GM18873 (cell line): ENCODE measurements around the gene EXOC6B.

Experiments used
- ATAC-seq: cut with Tn5 transposase; IDR thresholded peaks from one replicate; pipeline ENCODE4 v1.9.1; 2021; ENCODE audit warnings: mild to moderate bottlenecking, moderate library complexity, moderate number of reproducible peaks; ENCODE audit not compliant: unreplicated experiment, low FRiP score

Gene EXOC6B

GRCh38 chr2:72204156-72204785 is 621.6 kb downstream of the EXOC6B start:
- no peak for ATAC-seq

GRCh38 chr2:72198532-72199241 is 627.1 kb downstream of the EXOC6B start:
- no peak for ATAC-seq

DNA sequence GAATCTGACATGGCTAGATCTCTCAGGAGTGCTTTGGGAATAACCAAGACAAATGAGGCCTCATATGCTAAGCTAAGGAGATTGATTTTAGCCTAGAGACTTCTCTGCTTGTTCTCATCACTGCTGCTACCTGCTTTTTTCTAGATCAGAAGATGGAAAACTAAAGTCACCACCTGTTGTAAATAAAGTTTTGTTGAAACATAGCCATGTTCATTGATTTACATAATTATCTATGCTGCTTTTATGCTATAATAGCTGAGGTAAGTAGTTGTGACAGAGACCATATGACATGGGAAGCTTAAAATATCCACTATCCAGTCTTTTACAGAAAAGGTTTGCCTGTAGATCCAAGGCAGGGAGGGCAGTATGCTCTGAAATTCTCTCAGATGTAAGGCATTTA is 632.1 kb downstream of the EXOC6B start:
- no peak for ATAC-seq

GRCh38 chr2:72191441-72191840 is 634.4 kb downstream of the EXOC6B start:
- no peak for ATAC-seq

GRCh38 chr2:72185206-72185605 is 640.6 kb downstream of the EXOC6B start:
- no peak for ATAC-seq

DNA sequence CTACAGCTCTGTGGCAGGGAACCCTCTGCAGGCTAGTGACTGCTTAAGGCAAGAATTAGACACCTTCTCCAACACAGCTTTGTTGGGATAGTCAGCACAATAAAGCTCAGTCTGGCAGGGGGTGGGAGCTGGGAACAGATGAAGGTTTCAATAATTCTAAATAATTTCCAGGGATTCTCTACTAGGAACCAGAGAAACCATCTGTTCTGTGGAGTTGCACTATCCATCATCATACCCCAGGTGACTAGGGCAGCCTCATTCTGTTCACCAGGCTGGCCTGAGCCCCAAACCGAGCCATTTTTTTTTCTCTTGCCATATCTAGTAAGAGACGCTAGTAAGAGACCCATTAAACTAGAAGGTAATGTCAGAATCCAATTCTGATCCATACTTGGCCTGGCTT is 642.4 kb downstream of the EXOC6B start:
- ATAC-seq: no peak

DNA sequence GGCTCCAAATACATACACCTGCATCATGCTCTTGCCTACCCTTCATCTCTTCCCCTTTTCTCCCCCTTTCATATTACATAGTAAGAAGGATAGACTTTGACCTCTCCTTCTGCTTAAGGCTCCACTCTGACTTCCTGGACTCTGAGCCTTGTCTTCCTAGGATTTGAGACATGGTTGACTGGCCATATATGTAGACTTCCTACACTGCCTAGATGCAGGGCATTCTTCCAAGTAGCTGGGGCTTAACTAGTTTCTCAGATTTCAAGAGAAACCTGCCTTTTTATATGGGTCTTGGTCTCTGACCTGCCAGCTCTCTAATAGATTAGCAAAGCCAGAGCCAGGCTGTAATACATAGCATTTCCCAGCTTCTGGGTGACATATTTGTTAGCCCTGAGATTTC is 642.8 kb downstream of the EXOC6B start:
- ATAC-seq: no peak

DNA sequence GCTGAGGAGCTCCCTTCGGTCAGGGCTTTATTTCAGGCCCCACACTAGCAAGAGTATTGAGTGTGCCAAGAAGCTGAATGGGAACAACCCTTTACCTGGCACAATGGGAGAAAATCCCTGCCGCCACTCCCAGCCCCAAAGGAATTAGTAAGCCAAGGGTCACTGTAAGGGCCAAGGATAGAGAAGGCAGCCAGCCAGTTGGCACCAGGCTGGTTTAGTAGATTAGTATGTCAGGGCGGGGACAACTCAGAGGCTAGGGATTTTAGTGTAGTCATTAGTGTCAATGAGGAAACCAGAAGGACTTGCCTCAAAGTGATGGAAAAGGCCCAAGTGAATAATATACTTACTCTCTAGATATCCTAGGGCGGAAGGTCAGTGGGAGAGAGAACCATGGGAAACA is 643.3 kb downstream of the EXOC6B start:
- no peak for ATAC-seq

DNA sequence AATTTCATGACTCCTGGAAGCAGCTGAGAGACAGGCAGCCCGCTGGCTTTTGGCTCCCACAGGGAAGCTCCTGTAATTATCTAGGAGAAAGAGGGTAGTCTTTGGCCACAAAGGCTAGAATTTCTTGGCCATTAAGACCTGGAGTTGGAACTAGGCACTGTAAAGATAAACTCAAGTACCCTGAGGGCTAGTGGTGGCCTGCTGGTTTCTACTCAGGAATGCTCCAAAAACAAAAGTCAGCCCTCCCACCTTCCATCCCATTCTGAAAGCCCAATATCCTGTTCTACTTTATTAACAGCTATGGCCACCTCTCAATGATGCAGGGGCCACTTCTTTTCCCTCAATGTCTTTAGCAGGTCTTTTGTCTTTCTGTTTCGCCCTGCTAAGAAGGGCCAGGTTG is 644.2 kb downstream of the EXOC6B start:
- no peak for ATAC-seq

DNA sequence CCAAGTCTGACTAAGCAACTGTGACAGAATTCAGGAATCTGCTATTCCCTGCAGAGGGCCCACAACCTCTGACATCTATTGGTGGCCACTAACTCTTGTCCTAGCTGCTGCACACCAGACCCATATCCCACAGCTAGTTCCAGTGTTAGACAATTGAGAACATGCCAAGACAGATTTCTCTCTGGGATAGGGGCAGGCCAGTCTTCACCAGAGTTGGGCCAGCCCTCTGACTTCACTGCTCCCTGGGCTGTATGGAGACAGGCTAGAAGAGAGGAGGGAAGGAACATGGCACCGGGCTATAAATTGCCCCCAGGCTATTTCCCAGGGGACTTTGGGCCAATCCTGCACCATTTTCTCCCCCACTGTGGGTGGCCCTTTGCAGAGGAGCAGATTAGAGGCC is 645.5 kb downstream of the EXOC6B start:
- ATAC-seq: no peak

DNA sequence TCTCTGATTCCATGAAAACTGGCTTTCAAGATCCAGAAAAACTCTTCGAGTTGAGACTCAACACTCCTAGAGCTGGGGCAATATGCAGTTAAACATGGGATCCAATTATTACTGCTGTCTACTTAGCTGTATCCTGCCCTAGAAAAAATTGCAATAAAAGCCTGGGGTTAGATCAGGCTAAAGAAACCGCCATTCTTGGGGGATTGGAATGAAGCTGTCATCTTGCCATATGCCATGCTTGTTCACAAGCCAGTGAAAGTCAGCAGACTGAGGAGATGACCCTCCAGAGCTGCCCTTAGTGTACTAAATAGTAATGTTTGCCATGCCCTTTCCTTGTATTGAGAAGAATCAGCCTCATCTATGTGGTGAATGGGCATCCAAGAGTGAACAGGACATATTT is 647.3 kb downstream of the EXOC6B start:
- no peak for ATAC-seq

- no peak for ATAC-seq
These were observed 649.6 kb downstream of the EXOC6B start for GRCh38 chr2:72176281-72176680.

DNA sequence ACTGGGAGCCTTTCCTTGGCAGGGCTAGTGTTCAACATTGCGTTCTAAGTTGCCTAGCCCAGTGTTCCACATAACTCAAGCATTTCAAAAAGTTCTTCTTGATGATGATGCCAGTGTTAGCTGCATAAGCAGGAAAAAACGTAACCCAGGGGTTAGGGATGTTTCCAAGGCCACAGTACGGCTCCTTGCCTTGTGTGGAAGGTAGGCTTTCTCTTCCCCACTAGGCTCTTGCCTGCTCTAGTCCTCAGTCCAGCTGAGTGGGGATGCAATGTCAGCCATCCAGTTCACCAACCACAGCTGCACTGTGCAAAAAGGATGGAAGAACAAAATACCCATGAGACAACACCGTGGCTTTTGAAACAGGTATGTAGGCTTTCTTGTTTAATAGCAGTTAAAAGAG is 650.2 kb downstream of the EXOC6B start:
- no peak for ATAC-seq

- no peak for ATAC-seq
These were observed 652.1 kb downstream of the EXOC6B start for GRCh38 chr2:72173640-72174321.

- ATAC-seq: no peak
These were observed 653.4 kb downstream of the EXOC6B start for GRCh38 chr2:72172478-72172877.

DNA sequence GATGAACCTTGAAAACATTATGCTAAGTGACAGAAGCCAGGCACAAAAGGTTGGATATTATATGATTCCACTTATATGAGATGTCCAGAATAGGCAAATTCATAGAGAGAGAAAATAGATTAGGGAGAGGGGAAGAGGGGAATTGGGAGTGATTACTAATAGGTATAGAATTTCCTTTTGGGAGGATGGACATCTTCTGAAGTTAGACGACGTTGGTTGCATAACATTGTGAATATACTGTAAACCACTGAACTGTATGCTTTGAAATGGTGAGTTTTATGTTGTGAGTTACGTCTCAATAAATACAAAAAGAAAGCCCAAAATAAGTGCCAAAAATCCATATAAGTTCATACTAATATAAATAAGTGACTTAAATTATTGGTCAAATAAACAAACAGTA is 659.6 kb downstream of the EXOC6B start:
- no peak for ATAC-seq

DNA sequence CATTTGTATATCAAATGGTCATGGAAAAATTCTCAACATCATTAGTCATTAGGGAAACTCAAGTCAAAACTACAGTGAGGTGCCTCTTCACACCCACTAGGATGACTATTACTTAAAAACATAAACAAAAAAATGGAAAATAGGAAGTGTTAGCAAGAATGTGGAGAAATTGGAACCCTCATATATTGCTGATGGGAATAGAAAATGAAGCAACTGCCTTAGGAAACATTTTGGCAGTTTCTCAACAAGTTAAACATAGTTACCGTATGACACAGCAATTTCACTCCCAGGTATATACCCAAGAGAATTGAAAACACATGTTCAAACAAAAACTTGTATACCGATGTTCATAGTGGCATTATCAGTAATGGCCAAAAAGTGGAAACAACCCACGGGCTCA is 660.0 kb downstream of the EXOC6B start:
- no peak for ATAC-seq

- ATAC-seq: no peak
These were observed 663.3 kb downstream of the EXOC6B start for GRCh38 chr2:72162574-72162973.

DNA sequence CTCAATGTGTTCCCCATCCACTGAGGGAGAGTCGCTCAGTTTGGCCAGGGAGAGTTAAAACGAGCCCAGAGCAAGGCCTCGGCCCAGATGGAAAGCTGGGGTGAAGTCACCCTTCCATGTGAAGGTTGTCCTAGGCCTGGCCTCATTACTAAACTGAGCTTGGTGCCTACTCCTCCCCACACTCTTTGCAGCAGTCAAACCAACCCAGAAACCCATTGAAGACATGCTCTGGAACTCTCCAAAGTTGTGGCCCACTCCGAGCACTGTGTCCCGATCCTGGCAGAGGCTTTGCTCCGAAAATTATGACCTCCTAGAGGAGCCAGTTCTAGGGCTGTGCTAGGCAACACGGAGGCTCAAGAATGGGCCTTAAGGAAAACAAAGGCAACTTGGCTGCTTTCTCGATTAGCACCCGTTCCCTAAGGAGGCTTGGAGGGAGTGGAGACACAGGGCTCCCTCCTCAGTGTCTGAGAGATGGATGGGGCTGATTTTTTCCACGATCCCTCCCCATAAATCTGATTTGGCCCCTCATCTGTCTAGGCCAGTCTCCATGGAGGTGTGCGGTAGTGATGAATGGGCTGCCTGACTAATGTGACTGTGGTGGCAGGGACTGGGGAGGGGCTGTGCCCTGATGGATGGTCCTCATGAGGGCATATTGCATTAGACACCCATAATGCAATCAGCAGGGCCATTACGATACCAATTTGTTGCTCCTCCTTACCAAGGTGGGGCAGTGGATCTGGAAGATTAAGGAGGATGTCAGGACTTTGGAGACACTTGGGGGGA is 666.4 kb downstream of the EXOC6B start:
- ATAC-seq: no peak

GRCh38 chr2:72157871-72158771 is 667.7 kb downstream of the EXOC6B start:
- ATAC-seq: no peak
